Dermis microvascular lymphatic vessel endothelial cell (primary cell): Measurements from ENCODE around the gene FAM219A. TPM values are rescaled to one million over a fixed set of nuclear protein-coding genes. Genes with fewer than 3 reads are reported as not detected.
"Not testable (repeated sequence)": the region's sequence is repeated elsewhere in the genome, so short reads cannot be mapped to it uniquely, and the experiment has no call there.

Source experiments
- DNase-seq, 2 donors: peaks; one replicate each; pipeline versions ENCODE4 v3.0.0 to v3.0.0-alpha.2; 2010; ENCODE audit warnings: low read depth in 2 of 2
- total RNA-seq: library from RNA; depleted of rRNA; stranded (reverse); fragments of >200 nt; gene quantifications from 2 replicates; pipeline ENCODE4 v1.2.1, GENCODE V29; 2014

FAM219A gene
- total RNA-seq, 1 donor from 2014 or later: 5.0 TPM

DNA sequence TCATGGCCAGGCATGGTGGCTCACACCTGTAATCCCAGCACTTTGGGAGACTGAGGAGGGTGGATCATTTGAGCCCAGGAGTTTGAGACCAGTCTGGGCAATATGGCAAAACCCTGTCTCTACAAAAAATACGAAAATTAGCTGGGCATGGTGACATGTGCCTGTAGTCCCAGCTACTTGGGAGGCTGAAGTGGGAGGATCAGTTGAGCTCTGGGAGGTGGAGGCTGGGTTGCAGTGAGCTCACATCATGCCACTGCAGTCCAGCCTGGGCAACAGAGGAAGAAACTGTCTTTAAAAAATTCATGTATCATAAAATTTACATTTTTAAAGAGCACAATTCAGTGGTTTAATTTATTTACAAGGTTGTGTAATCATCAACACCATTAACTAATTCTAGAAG lies 105.4 kb downstream of the FAM219A start:
- not testable (repeated sequence) for DNase-seq

DNA sequence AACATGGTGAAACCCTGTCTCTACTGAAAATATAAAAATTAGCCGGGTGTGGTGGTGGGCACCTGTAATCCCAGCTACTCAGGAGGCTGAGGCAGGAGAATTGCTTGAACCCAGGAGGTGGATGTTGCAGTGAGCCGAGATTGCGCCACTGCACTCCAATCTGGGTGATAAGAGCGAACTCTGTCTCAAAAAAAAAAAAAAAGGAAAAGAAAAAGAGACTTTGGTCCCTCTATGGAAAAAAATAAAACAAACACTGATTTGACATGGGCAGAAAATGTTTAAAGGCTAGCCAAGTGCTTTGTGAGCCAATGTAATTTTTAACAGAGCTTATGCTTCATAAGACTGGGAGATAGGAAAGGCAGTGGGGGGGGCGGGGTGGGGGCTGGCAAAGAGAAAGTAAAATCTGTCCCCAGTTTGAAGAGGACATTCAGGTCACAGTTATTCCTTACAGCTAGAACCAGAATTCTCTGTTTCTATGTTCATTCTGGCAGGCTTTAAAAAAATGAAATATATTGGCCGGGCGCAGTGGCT lies 106.2 kb downstream of the FAM219A start:
- not testable (repeated sequence) for DNase-seq

DNA sequence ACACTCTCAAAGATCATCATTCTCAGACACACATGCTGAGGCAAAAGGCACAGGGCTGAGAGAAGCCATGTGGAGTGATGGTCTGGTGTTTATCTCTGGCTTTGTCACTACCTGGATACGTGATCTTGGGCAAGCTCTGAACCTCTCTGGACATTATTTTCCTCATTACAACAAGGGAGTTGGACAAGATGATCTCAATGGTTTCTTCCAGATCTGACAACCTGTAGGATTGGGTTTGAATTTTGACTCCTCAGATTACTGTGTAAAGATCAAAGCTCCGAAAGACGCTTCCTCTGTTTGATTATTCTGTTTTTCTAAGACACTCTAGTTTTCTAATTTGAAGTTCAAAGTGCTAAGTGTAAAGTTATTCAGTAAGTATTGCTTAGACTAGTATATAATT lies 109.0 kb downstream of the FAM219A start:
- DNase-seq: no peak

Other genes with a start within 250 kb of the FAM219A start
- gene KIF24, start 129.3 kb downstream of the FAM219A start, total RNA-seq: 1.6 and 2.1 TPM in 2 replicates
- gene NUDT2, start 129.0 kb downstream of the FAM219A start, total RNA-seq: 30.2 and 32.6 TPM in 2 replicates
- gene MYORG, start 81.7 kb downstream of the FAM219A start, total RNA-seq: 2.4 and 3.2 TPM in 2 replicates
- not detected in 2 replicates for gene DNAI1, start 235 bp upstream of the FAM219A start, total RNA-seq
- gene ENHO, start 64.4 kb upstream of the FAM219A start, total RNA-seq: under 0.01 TPM in 1 of 2 replicates, not detected in the other
- gene CNTFR, start 131.2 kb upstream of the FAM219A start, total RNA-seq: not detected in 2 replicates
- 16.9 and 17.7 TPM in 2 replicates for gene RPP25L, start 153.5 kb upstream of the FAM219A start, total RNA-seq
- 76.0 and 80.8 TPM in 2 replicates for gene DCTN3, start 161.9 kb upstream of the FAM219A start, total RNA-seq
- 0.25 TPM in 1 of 2 replicates, not detected in the other for gene ARID3C, start 170.5 kb upstream of the FAM219A start, total RNA-seq
- gene SIGMAR1, start 179.2 kb upstream of the FAM219A start, total RNA-seq: 34.9 and 48.4 TPM in 2 replicates
- 23.5 and 33.4 TPM in 2 replicates for gene GALT, start 188.1 kb upstream of the FAM219A start, total RNA-seq
- 3.5 and 4.9 TPM in 2 replicates for gene IL11RA, start 193.6 kb upstream of the FAM219A start, total RNA-seq
- gene CCL27, start 204.1 kb upstream of the FAM219A start, total RNA-seq: not detected in 2 replicates
- gene CCL19, start 232.7 kb upstream of the FAM219A start, total RNA-seq: not detected in 2 replicates